ENCODE data around the gene GLIS1.
"Not testable (repeated sequence)": the region's sequence is repeated elsewhere in the genome, so short reads cannot be mapped to it uniquely, and the experiment has no call there.

Gene GLIS1

GRCh38 chr1:53654216-53655210, 84.5 kb downstream of the GLIS1 start:
- DNase-seq (ENCODE audit: low read depth, low spot score) = no peak

GRCh38 chr1:53653631-53654030, 85.3 kb downstream of the GLIS1 start:
- no peak for DNase-seq (ENCODE audit: low read depth, low spot score)

DNA sequence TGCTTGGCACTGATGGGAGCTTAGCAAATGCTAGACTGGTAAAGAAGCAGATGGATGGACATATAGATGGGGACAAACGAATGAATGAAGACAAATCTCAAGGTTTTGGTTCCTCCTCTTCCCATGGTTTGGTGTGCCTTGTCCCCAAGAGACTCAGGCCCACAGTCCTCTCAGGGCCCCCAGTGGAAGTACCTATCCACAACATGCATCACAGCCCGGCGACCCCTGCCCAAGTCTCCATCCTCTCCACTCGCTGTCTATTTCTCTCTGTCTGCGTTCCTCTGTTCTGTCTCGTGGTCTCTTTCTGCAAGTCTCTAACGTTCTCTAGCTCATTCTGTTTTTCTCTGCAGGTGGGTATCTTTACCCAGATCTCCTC, 85.8 kb downstream of the GLIS1 start:
- DNase-seq (ENCODE audit: low read depth, low spot score) = no peak

GRCh38 chr1:53652441-53653199, 86.3 kb downstream of the GLIS1 start:
- DNase-seq (ENCODE audit: low read depth, low spot score) = no peak

DNA sequence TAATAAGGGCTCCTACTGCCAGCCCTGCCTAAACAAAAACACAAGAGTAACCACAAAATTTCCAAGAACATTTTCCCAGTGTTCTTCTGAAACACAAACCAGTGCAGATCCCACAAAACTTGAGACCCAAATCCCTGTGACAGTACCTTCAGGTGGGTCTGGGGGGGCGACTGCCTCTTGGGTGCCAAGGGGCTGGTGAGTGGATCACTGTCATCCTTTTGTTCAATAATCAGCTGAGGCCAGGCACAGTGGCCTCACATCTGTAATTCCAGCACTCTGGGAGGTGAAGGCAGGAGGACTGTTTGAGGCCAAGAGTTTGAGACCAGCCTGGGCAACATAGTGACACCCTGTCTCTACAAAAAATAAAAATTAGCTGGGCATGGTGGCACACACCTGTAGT, 87.6 kb downstream of the GLIS1 start:
- DNase-seq (ENCODE audit: low read depth, low spot score) = no peak

- DNase-seq (ENCODE audit: low read depth, low spot score) = no peak
These were observed 90.4 kb downstream of the GLIS1 start for GRCh38 chr1:53648516-53648915.

DNA sequence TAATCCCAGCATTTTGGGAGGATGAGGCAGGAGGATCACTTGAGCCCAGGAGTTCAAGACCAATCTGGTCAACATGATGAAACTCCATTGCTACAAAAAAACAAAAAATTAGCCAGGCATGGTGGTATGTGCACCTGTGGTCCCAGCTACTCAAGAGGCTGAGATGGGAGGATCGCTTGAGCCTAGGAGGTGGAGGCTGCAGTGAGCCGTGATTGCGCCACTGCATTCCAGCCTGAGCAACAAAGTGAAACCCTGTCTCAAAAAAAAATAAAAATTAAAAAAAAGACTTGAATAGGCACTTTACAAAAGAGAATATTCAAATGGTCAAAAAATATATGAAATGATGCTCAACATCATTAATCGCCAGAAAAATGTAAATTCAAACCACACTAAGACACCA, 91.0 kb downstream of the GLIS1 start:
- DNase-seq (ENCODE audit: low read depth, low spot score) = not testable (repeated sequence)

DNA sequence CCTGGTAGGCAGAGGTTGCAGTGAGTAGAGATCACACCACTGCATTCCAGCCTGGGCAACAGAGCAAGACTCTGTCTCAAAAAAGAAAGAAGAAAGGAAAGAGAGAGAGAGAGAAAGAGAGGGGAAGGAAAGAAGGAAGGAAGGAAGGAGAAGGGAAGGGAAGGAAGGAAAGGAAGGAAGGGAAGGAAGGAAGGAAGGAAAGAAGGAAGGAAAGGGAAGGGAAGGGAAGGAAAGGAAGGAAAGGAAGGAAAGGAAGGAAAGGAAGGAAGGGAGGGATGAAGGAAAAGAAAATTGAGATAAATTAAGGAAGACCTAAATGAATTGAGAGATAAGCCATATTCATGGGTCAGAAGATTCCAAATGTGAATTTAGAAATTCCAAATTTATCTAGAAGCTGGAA, 92.2 kb downstream of the GLIS1 start:
- DNase-seq (ENCODE audit: low read depth, low spot score) = no peak

- no peak for DNase-seq (ENCODE audit: low read depth, low spot score)
These were observed 93.3 kb downstream of the GLIS1 start for GRCh38 chr1:53645690-53646078.

GRCh38 chr1:53644909-53645689, 93.9 kb downstream of the GLIS1 start:
- DNase-seq (ENCODE audit: low read depth, low spot score) = no peak

DNA sequence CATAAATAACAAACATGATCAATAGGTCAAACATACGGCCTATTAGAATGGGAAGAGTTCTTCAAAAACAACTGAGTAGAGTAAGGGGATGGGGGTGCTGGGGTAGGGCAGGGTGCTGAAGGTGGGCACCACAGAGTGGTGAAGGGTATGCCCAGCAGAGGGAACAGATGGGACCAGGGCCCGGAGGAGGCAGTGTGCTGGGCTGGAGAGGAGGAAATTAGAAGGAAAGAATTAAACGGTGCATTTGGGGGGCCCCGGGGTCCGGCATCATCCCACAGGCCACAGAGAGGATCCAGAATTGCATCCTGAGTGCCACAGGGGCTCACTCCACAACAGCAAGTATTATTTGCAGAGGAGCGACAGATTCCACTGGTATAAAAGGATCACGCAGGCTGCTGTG, 94.5 kb downstream of the GLIS1 start:
- DNase-seq (ENCODE audit: low read depth, low spot score) = no peak

GRCh38 chr1:53643881-53644390, 95.0 kb downstream of the GLIS1 start:
- DNase-seq (ENCODE audit: low read depth, low spot score) = no peak

- no peak for DNase-seq (ENCODE audit: low read depth, low spot score)
These were observed 95.7 kb downstream of the GLIS1 start for GRCh38 chr1:53643041-53643880.

DNA sequence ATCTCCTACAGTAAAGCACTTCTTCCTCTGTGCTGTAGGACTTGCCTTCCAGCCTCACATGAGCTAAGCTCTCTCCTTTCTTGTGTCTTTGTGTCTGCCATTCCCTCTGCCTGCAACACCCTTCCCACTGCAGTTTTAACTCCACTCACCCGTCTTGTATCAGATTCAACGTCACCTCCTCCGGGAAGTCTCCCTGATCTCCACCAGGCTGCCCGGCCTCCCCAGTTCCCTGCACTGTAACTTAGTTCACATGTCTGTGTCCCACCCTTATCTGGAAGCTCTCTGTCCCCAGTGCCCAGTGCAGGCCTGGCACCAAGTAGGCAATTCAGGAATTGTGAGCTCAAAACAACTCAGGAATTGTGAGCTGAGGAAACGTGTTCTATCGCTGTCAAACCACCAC, 96.4 kb downstream of the GLIS1 start:
- DNase-seq (ENCODE audit: low read depth, low spot score) = no peak

DNA sequence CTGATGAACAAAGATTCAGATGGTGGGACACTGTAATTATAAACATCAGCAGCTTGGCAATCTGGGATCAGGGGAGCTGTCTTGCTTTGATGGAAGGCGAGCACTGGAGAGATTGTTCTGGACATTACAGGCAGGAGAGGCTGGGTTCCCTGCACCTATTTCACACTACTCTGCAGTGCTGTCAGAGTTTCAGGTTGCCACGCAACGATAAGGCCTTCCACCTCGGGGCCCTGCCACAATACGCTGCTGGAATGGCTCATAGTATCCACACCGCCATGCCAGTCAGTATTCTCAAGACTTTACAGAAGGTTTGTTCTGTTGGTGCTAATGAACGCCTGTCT, 96.8 kb downstream of the GLIS1 start:
- no peak for DNase-seq (ENCODE audit: low read depth, low spot score)

DNA sequence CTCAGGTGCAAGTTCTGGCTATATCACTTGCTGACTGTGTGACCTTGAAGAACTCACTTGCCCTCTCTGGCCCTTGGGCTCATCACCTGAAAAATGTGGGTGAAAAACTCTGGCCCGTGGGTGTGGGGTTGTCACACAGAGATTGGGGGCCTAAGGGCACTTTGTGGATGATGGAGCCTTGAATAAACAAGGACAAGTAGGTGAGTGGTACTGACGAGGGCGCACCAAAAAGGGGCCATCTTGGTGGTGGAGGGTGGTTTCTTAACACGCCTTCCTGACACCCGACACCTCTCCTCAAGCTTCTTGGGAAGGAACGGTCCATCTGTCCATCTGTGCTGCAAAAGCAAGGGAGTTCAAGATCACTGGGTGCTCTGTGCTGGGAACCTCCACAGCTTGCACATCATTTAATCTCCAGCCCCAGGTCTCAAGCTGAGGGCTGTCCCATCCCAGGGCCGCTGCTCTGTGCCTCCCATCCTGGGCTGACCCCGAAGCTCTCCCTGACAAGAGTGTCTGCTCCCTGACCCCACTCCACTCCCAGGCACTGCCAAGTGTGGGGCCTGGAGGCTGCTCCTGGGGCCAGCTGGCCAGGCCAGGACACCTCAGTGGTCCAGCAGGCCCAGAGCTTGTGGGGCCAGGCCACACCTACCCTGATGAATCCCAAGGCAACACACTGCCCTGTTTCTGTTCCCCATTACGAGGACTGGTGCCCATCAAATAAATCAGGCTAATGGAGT, 97.3 kb downstream of the GLIS1 start:
- DNase-seq (ENCODE audit: low read depth, low spot score) = no peak

DNA sequence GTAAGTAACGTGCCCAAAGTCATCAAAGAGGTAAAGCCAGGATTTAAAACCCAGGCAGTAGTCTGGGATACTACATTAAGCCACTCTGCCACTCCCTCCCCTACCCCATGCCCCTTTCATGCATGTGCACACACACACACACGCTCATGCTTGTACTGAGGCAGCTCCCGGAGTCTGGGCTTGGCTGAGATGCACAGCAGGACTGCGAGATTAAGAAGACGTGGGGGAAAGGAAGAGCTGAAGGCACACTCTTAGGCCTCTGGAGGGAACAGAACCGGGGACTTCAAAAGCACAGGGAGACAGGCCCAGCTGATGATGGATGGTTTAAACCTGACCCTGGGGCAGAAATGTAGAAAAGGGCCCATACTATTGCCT, 98.3 kb downstream of the GLIS1 start:
- no peak for DNase-seq (ENCODE audit: low read depth, low spot score)

DNA sequence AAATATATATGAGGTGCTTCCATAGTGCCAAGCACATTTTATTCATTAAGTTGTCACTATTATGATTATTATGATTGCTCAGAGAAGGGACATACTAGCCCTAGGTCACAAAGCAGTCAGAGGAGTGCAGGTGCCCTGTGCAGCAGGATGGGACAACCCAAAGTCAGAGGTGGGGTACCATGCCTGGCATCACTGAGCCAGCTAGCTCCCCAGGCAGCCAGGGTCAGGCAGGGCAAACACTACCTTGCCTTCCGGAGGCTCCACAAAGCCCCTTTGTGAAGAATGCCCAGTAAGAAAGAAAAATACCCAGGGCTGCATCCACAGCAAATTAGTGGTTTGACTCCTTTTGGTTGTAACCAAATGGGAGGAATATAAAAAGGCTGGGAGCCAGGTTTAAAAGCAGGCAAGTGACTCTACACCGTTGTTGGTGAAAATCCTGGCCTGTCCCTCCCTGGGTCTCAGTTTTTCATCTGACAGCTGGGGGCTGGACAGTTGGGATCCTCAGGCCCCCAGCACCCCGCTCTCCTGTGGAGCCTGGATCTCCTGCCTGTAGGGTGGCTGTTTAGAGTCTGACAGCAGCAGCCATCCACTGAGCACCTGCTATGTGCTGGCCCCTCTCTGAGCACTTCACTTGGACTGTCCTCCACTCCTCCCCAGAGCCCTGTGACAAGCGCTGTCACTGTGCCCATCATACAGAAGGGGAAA, 98.8 kb downstream of the GLIS1 start:
- no peak for DNase-seq (ENCODE audit: low read depth, low spot score)

DNA sequence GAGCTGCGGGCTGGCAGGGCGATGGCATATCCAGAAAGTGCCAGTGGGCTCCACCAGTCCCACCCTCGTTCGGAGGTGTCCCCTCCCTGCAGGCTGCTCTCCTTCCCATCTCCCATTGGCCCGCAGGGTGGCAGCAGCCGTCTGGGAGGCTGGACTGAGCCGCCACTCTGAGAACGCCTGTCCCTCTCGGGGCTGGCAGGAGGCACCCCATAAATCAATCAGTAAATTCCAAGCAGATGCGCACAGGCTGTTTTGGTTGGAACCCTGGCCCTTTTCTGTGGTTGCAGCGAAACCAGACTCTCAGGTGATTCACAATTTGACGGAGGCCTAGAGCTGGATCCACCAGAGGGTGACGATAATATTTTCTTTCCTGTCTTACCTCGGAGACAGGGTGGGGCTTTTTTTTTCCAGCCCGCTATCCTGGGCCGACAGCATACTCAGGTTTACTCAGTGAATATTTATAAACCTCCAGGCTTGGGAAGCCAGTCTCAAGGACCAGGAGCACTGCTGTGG, 99.7 kb downstream of the GLIS1 start:
- no peak for DNase-seq (ENCODE audit: low read depth, low spot score)
